Liver (tissue), 9 donors: ENCODE data around the gene PARD3B. TPM values are rescaled to one million over a fixed set of nuclear protein-coding genes. Genes with fewer than 3 reads are reported as not detected.

Experiments
- DNase-seq: peaks from one replicate; pipeline ENCODE4 v3.0.0-alpha.2; 2017; ENCODE audit warnings: low spot score
- H3K27ac ChIP-seq, 2 donors: one replicate each; pipeline ENCODE4 v1.7.0; 2013; ENCODE audit warnings: inconsistent platforms in 2 of 2, low read length in 2 of 2, control low read depth in 1 of 2, low read depth in 1 of 2, mild to moderate bottlenecking in 1 of 2
- H3K27me3 ChIP-seq, 4 donors: one replicate each; pipeline versions ENCODE4 v1.6.1 to v1.7.0; 2013; ENCODE audit warnings: low read length in 3 of 4, inconsistent platforms in 1 of 4, mild to moderate bottlenecking in 1 of 4, moderate library complexity in 1 of 4; ENCODE audit not compliant: control insufficient read depth in 4 of 4, insufficient read depth in 4 of 4
- H3K36me3 ChIP-seq, 4 donors: one replicate each; pipeline versions ENCODE4 v1.6.1 to v1.7.0; 2013; ENCODE audit warnings: low read length in 3 of 4, mild to moderate bottlenecking in 3 of 4, low read depth in 1 of 4, moderate library complexity in 1 of 4; ENCODE audit not compliant: control insufficient read depth in 4 of 4, insufficient read depth in 3 of 4
- H3K4me1 ChIP-seq, 4 donors: one replicate each; pipeline versions ENCODE4 v1.6.1 to v1.7.0; 2013; ENCODE audit warnings: low read length in 3 of 4, mild to moderate bottlenecking in 3 of 4, moderate library complexity in 1 of 4; ENCODE audit not compliant: control insufficient read depth in 4 of 4, insufficient read depth in 4 of 4
- H3K4me3 ChIP-seq, 3 donors: one replicate each; pipeline versions ENCODE4 v1.6.1 to v1.7.0; 2013; ENCODE audit warnings: low read length in 3 of 3, control low read depth in 1 of 3, low read depth in 1 of 3, mild to moderate bottlenecking in 1 of 3
- H3K9ac ChIP-seq, 2 donors: one replicate each; pipeline ENCODE4 v1.7.0; 2013; ENCODE audit warnings: low read length in 2 of 2, mild to moderate bottlenecking in 2 of 2, moderate library complexity in 2 of 2, control low read depth in 1 of 2, low read depth in 1 of 2
- H3K9me3 ChIP-seq, 4 donors: one replicate each; pipeline versions ENCODE4 v1.6.1 to v1.7.0; 2013; ENCODE audit warnings: low read length in 3 of 4; ENCODE audit not compliant: control insufficient read depth in 4 of 4
- EGR1 ChIP-seq, 2 donors: IDR thresholded peaks; 2 replicates each; pipeline ENCODE4 v1.6.1; 2016 to 2018; ENCODE audit warnings: antibody characterized with exemption in 2 of 2, low read depth in 2 of 2
- FOXA1 ChIP-seq: IDR thresholded peaks from 2 replicates; pipeline ENCODE4 v1.6.1; 2016; ENCODE audit warnings: antibody characterized with exemption
- FOXA2 ChIP-seq: IDR thresholded peaks from 2 replicates; pipeline ENCODE4 v1.6.1; 2016; ENCODE audit warnings: antibody characterized with exemption
- GABPA ChIP-seq, 2 donors: IDR thresholded peaks in 1 of 2; conservative IDR thresholded peaks in 1 of 2; 2 replicates each; pipeline ENCODE4 v1.6.1; 2016; ENCODE audit warnings: antibody characterized with exemption in 2 of 2, mild to moderate bottlenecking in 1 of 2, moderate library complexity in 1 of 2
- HNF4A ChIP-seq, 2 donors: conservative IDR thresholded peaks; 2 replicates each; pipeline ENCODE4 v1.6.1; 2016; ENCODE audit warnings: antibody characterized with exemption in 2 of 2, mild to moderate bottlenecking in 2 of 2
- HNF4G ChIP-seq: IDR thresholded peaks from 2 replicates; pipeline ENCODE4 v1.6.1; 2016; ENCODE audit warnings: antibody characterized with exemption
- JUND ChIP-seq, 2 donors: IDR thresholded peaks; 2 replicates each; pipeline ENCODE4 v1.6.1; 2016; ENCODE audit warnings: antibody characterized with exemption in 2 of 2
- RAD21 ChIP-seq, 2 donors: IDR thresholded peaks; 2 replicates each; pipeline ENCODE4 v1.6.1; 2016; ENCODE audit warnings: antibody characterized with exemption in 2 of 2, mild to moderate bottlenecking in 2 of 2
- RXRA ChIP-seq, 2 donors: IDR thresholded peaks; 2 replicates each; pipeline ENCODE4 v1.6.1; 2017 to 2018; ENCODE audit warnings: antibody characterized with exemption in 2 of 2, mild to moderate bottlenecking in 1 of 2
- SP1 ChIP-seq: IDR thresholded peaks from 2 replicates; pipeline ENCODE4 v1.6.1; 2018; ENCODE audit warnings: antibody characterized with exemption, mild to moderate bottlenecking
- TAF1 ChIP-seq: conservative IDR thresholded peaks from 2 replicates; pipeline ENCODE4 v1.6.1; 2016; ENCODE audit warnings: antibody characterized with exemption, mild to moderate bottlenecking
- YY1 ChIP-seq: IDR thresholded peaks from 2 replicates; pipeline ENCODE4 v1.6.1; 2016; ENCODE audit warnings: antibody characterized with exemption, mild to moderate bottlenecking
- WGBS: extraction: QIAGEN DNeasy Blood & Tissue Kit; methylation state at CpG from one replicate; pipeline ENCODE4 v1.1.7; 2013; 5-methylcytosine and 5-hydroxymethylcytosine counted together
- polyA plus RNA-seq, 2 donors: library from polyadenylated mRNA; stranded (reverse) in 1 of 2; unstranded in 1 of 2; fragments of 200-250 nt in 1 of 2; fragments of >200 nt in 1 of 2; fragmentation: Nextera tagmentation in 1 of 2; extraction: Ambion mirVana in 1 of 2; gene quantifications; one replicate each; pipeline versions ENCODE4 v1.2.1 to v1.2.3, GENCODE V29; 2013 to 2015
- total RNA-seq, 2 donors: library from RNA; depleted of rRNA; stranded (reverse); fragments of >200 nt; gene quantifications; one replicate each; pipeline ENCODE4 v1.2.3, GENCODE V29; 2014
- TF ChIP-seq, protein P1 (sequence below): IDR thresholded peaks from 2 replicates; pipeline ENCODE4 v1.6.1; 2016; ENCODE audit warnings: antibody characterized with exemption, mild to moderate bottlenecking
- TF ChIP-seq, protein P2 (sequence below): IDR thresholded peaks from 2 replicates; pipeline ENCODE4 v1.6.1; 2016; ENCODE audit warnings: antibody characterized with exemption
- TF ChIP-seq, protein P3 (sequence below): IDR thresholded peaks from 2 replicates; pipeline ENCODE4 v1.6.1; 2016; ENCODE audit warnings: antibody characterized with exemption
- TF ChIP-seq, protein P4 (sequence below): IDR thresholded peaks from 2 replicates; pipeline ENCODE4 v1.6.1; 2016; ENCODE audit warnings: antibody characterized with exemption
- TF ChIP-seq, protein P5 (sequence below): fragments of 150-350 bp; IDR thresholded peaks from 2 replicates; pipeline ENCODE4 v1.5.1; 2017; ENCODE audit warnings: improper control_type of control experiment, low read depth, low read length; ENCODE audit not compliant: missing input control
- donor health status: healthy.
- donor health status: healthy.
- donor health status: healthy.
- donor health status: healthy.
- donor health status: healthy.

PARD3B gene
- total and polyA plus RNA-seq, 4 donors: 1.1 to 10.3 (median 3.7) TPM

DNA sequence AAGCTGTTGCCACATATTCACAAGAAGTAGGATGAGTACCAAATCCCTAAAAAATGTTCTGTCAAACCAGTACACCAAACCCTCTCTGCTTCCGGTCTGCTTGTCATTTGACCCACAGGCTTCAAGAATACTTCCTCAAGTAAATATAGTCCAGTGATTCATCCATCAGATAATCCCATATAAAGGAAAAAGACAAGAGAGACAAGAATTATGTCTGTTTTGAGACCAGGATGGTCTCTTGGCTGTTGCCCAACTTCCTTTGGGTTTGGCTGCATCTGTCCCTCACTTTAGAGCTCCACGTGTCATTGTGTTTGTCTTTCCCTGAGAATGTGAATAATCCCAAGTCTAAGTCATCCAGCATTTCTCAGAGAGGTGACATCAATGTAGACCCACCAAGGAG lies 1045.5 kb downstream of the PARD3B start:
- Histone ChIP-seq H3K4me1 (no peaks in the 10 kb centered on the region), H3K27me3 (no peaks in the 10 kb centered on the region), H3K9ac (no peak overlapping the region), H3K27ac (no peak overlapping the region), H3K36me3 (no peaks in the 10 kb centered on the region), H3K9me3 (no peaks in the 10 kb centered on the region), H3K4me3 (no peak overlapping the region)
- TF ChIP-seq EGR1 (IDR thresholded peaks at IDR 0.05; ENCODE audit: low read depth in 2 of 2): no peak
- no peak for TF ChIP-seq HNF4A (conservative IDR thresholded peaks at IDR 0.05)
- no peak for TF ChIP-seq FOXA1
- no peak for TF ChIP-seq FOXA2
- no peak for TF ChIP-seq GABPA (IDR thresholded peaks at IDR 0.05 in 1 of 2, conservative IDR thresholded peaks at IDR 0.05 in 1 of 2)
- TF ChIP-seq, protein P1, sequence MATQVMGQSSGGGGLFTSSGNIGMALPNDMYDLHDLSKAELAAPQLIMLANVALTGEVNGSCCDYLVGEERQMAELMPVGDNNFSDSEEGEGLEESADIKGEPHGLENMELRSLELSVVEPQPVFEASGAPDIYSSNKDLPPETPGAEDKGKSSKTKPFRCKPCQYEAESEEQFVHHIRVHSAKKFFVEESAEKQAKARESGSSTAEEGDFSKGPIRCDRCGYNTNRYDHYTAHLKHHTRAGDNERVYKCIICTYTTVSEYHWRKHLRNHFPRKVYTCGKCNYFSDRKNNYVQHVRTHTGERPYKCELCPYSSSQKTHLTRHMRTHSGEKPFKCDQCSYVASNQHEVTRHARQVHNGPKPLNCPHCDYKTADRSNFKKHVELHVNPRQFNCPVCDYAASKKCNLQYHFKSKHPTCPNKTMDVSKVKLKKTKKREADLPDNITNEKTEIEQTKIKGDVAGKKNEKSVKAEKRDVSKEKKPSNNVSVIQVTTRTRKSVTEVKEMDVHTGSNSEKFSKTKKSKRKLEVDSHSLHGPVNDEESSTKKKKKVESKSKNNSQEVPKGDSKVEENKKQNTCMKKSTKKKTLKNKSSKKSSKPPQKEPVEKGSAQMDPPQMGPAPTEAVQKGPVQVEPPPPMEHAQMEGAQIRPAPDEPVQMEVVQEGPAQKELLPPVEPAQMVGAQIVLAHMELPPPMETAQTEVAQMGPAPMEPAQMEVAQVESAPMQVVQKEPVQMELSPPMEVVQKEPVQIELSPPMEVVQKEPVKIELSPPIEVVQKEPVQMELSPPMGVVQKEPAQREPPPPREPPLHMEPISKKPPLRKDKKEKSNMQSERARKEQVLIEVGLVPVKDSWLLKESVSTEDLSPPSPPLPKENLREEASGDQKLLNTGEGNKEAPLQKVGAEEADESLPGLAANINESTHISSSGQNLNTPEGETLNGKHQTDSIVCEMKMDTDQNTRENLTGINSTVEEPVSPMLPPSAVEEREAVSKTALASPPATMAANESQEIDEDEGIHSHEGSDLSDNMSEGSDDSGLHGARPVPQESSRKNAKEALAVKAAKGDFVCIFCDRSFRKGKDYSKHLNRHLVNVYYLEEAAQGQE: no peak
- TF ChIP-seq TAF1: no peak
- TF ChIP-seq, protein P2, sequence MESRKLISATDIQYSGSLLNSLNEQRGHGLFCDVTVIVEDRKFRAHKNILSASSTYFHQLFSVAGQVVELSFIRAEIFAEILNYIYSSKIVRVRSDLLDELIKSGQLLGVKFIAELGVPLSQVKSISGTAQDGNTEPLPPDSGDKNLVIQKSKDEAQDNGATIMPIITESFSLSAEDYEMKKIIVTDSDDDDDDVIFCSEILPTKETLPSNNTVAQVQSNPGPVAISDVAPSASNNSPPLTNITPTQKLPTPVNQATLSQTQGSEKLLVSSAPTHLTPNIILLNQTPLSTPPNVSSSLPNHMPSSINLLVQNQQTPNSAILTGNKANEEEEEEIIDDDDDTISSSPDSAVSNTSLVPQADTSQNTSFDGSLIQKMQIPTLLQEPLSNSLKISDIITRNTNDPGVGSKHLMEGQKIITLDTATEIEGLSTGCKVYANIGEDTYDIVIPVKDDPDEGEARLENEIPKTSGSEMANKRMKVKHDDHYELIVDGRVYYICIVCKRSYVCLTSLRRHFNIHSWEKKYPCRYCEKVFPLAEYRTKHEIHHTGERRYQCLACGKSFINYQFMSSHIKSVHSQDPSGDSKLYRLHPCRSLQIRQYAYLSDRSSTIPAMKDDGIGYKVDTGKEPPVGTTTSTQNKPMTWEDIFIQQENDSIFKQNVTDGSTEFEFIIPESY: no peak
- no peak for TF ChIP-seq YY1
- no peak for TF ChIP-seq HNF4G
- TF ChIP-seq RXRA (IDR thresholded peaks at IDR 0.05): no peak
- no peak for TF ChIP-seq JUND (IDR thresholded peaks at IDR 0.05)
- no peak for TF ChIP-seq RAD21 (IDR thresholded peaks at IDR 0.05)
- TF ChIP-seq, protein P3, sequence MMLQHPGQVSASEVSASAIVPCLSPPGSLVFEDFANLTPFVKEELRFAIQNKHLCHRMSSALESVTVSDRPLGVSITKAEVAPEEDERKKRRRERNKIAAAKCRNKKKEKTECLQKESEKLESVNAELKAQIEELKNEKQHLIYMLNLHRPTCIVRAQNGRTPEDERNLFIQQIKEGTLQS: no peak
- TF ChIP-seq, protein P4, sequence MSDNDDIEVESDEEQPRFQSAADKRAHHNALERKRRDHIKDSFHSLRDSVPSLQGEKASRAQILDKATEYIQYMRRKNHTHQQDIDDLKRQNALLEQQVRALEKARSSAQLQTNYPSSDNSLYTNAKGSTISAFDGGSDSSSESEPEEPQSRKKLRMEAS: no peak
- TF ChIP-seq, protein P5, sequence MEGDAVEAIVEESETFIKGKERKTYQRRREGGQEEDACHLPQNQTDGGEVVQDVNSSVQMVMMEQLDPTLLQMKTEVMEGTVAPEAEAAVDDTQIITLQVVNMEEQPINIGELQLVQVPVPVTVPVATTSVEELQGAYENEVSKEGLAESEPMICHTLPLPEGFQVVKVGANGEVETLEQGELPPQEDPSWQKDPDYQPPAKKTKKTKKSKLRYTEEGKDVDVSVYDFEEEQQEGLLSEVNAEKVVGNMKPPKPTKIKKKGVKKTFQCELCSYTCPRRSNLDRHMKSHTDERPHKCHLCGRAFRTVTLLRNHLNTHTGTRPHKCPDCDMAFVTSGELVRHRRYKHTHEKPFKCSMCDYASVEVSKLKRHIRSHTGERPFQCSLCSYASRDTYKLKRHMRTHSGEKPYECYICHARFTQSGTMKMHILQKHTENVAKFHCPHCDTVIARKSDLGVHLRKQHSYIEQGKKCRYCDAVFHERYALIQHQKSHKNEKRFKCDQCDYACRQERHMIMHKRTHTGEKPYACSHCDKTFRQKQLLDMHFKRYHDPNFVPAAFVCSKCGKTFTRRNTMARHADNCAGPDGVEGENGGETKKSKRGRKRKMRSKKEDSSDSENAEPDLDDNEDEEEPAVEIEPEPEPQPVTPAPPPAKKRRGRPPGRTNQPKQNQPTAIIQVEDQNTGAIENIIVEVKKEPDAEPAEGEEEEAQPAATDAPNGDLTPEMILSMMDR: no peak
- TF ChIP-seq SP1: no peak
- WGBS: 81% methylated on average over 2 of the region's 2 CpGs
- DNase-seq: no peak

DNA sequence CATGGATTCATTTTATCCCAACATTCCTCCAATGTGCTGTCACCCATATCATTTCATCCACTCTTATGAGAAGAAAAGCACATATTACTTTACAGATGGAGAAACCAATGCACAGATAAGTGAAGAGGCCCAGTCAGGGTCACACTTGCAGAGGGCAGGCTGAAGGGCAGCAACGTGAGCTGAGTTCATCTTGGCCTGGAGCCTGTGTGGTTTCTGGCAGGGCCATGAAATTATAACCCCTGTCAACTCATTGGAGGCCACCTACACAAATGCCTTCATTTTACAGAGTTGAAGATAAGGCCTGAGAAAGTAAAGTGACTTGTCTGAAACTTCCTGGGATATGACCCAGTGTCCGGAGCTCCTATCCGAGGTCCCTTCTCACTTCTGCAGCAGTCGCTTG lies 1048.6 kb downstream of the PARD3B start:
- no peak for DNase-seq
- Histone ChIP-seq H3K27ac (no peak overlapping the region), H3K4me3 (no peak overlapping the region), H3K9ac (no peak overlapping the region), H3K4me1 (no peaks in the 10 kb centered on the region), H3K27me3 (no peaks in the 10 kb centered on the region), H3K9me3 (no peaks in the 10 kb centered on the region), H3K36me3 (no peaks in the 10 kb centered on the region)
- 86% methylated on average over 4 of the region's 4 CpGs for WGBS
- TF ChIP-seq FOXA1 (no peak), RAD21 (IDR thresholded peaks at IDR 0.05) (no peak), FOXA2 (no peak), EGR1 (IDR thresholded peaks at IDR 0.05; ENCODE audit: low read depth in 2 of 2) (no peak), SP1 (no peak)
- TF ChIP-seq, protein P2: no peak
- TF ChIP-seq, protein P5: no peak
